Mammary epithelial cell (primary cell): Measurements from ENCODE around the gene MAPK8IP3.

Source experiments
- CTCF ChIP-seq, 2 donors: IDR thresholded peaks in 1 of 2; conservative IDR thresholded peaks in 1 of 2; 2 replicates each; pipeline ENCODE4 v1.5.1; 2011 to 2012; ENCODE audit warnings: inconsistent platforms in 2 of 2, low read length in 2 of 2, mild to moderate bottlenecking in 2 of 2, control low read depth in 1 of 2, low read depth in 1 of 2; ENCODE audit not compliant: insufficient read depth in 1 of 2; ENCODE audit errors: extremely low read depth in 1 of 2
- EZH2 ChIP-seq: IDR thresholded peaks from 2 replicates; pipeline ENCODE4 v1.6.1; 2012; ENCODE audit warnings: low read length, inconsistent platforms, borderline replicate concordance

- TF ChIP-seq CTCF (conservative IDR thresholded peaks at IDR 0.05 in 1 of 2, IDR thresholded peaks at IDR 0.05 in 1 of 2; ENCODE audit: extremely low read depth in 1 of 2, insufficient read depth in 1 of 2, low read depth in 1 of 2, low read length in 2 of 2) = no peak
- no peak for TF ChIP-seq EZH2
Observed at GRCh38 chr16:1668612-1669319, 37.2 kb upstream of the MAPK8IP3 start.
